A673 (cell line): ENCODE results near the gene MELTF. TPM values are rescaled to one million over a fixed set of nuclear protein-coding genes. Genes with fewer than 3 reads are reported as not detected.

Source experiments
- BruUV-seq: library from RNA; stranded (reverse); fragments of 400-500 nt; replicated peaks from 2 replicates; lab custom pipeline; 2021; lab: Mats Ljungman, UMichigan
- CTCF ChIA-PET: fragments of 300-600 bp; sonication (Branson Sonifier 250); formaldehyde crosslinking; loops from one replicate; lab custom pipeline; 2022; ENCODE audit warnings: antibody characterized with exemption; lab: Charles Lee
- POLR2A ChIA-PET: fragments of 300-600 bp; sonication (Branson Sonifier 250); formaldehyde crosslinking; loops from one replicate; lab custom pipeline; 2022; ENCODE audit warnings: antibody characterized with exemption; ENCODE audit not compliant: low non-redundant PET; lab: Charles Lee
- DNase-seq: peaks from one replicate; pipeline ENCODE4 v3.0.0-alpha.2; 2015; ENCODE audit warnings: low spot score
- H3K27ac ChIP-seq: fragments of 200-600 bp; sonication (generic); 2 replicates; pipeline ENCODE4 v1.5.1; 2016; ENCODE audit warnings: mixed run types, low read depth, mild to moderate bottlenecking, mixed read lengths, antibody characterized with exemption, low read length; ENCODE audit not compliant: poor library complexity, severe bottlenecking
- H3K27me3 ChIP-seq: fragments of 200-600 bp; sonication (generic); replicated peaks from 2 replicates; pipeline ENCODE4 v1.6.1; 2017; ENCODE audit warnings: mixed run types, low read depth, mild to moderate bottlenecking, mixed read lengths, antibody characterized with exemption, low read length; ENCODE audit not compliant: insufficient read depth, poor library complexity
- H3K36me3 ChIP-seq: fragments of 200-600 bp; sonication (generic); 2 replicates; pipeline ENCODE4 v1.6.1; 2016; ENCODE audit warnings: mixed run types, mild to moderate bottlenecking, mixed read lengths, antibody characterized with exemption, low read length; ENCODE audit not compliant: insufficient read depth, poor library complexity, severe bottlenecking
- H3K4me1 ChIP-seq: fragments of 200-600 bp; sonication (generic); 2 replicates; pipeline ENCODE4 v1.6.1; 2017; ENCODE audit warnings: mixed run types, mild to moderate bottlenecking, mixed read lengths, antibody characterized with exemption, low read length; ENCODE audit not compliant: insufficient read depth, poor library complexity, severe bottlenecking
- H3K4me3 ChIP-seq: fragments of 200-600 bp; sonication (generic); 2 replicates; pipeline ENCODE4 v1.5.1; 2016; ENCODE audit warnings: low read depth, mixed run types, mild to moderate bottlenecking, mixed read lengths, low read length; ENCODE audit not compliant: poor library complexity, severe bottlenecking
- H3K9me3 ChIP-seq: fragments of 200-600 bp; sonication (generic); 2 replicates; pipeline ENCODE4 v1.6.1; 2016; ENCODE audit warnings: mixed run types, low read depth, mild to moderate bottlenecking, mixed read lengths, antibody characterized with exemption, low read length; ENCODE audit not compliant: poor library complexity, severe bottlenecking
- EZH2 ChIP-seq: fragments of 200-600 bp; sonication (generic); IDR thresholded peaks from 2 replicates; pipeline ENCODE4 v1.6.1; 2017; ENCODE audit warnings: borderline replicate concordance, low read depth, mild to moderate bottlenecking, mixed read lengths, antibody characterized with exemption, low read length; ENCODE audit not compliant: poor library complexity, severe bottlenecking
- intact Hi-C: fragments of 100-400 bp; cut with micrococcal nuclease; formaldehyde crosslinking; loops from one replicate; pipeline ENCODE4 v1.10.0; 2022; ENCODE audit not compliant: unreplicated experiment
- total RNA-seq: library from RNA; stranded (reverse); gene quantifications from 2 replicates; pipeline ENCODE4 v1.2.3, GENCODE V29; 2021
- TF ChIP-seq, protein P1 (sequence below): fragments of 300-800, 200-600 bp; sonication (generic); conservative IDR thresholded peaks from 2 replicates; pipeline ENCODE4 v1.5.1; 2017; ENCODE audit warnings: low read depth, mild to moderate bottlenecking, antibody characterized with exemption, low read length, moderate library complexity, mixed read lengths

Gene MELTF
- total RNA-seq, 1 experiment from 2014 or later = 2.6 TPM

DNA sequence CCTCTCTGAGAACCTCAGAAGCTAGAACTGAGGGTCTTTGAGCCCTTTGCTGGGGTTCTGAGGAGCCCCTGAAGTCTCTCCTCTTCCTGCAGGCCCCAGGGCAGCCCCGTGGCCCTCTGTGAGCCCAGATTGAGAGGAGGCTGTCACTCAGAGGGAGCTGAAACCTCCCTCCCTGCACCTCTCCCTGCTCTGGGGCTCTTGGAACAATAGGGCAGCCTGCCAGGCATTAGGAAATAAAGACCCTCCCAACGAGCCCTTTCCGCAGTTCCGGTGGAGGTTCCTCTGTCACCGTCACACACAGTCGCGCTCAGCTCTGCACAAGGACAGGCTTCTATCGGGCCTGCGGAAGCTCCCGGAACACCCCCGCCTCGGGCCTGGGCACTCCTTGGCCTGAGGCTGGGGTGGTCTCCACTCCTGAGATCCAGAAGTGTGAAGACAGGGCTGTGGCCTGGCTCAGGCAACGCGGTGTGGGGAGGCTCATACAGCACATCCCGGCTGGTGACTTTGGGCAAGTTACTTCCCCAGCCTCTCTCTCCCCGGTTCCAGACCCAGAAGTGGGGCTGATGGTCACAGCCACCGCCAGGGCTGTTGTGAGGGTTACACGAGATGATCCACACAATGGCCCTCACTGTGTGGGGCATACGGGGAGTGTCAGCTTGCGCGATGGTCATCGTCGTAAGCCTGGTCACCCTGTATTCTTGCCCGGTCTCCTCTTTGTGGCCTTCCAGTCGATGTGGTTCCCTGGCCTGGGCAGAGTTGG is 17.7 kb downstream of the MELTF start:
- Histone ChIP-seq H3K4me1 (no peaks in the 10 kb centered on the region), H3K9me3 (no peaks in the 10 kb centered on the region), H3K36me3 (no peaks in the 10 kb centered on the region), H3K27me3 (no peaks in the 10 kb centered on the region), H3K27ac (no peak overlapping the region), H3K4me3 (no peak overlapping the region)
- no TSS peak for BruUV-seq
- ChIA-PET POLR2A (no interaction called here), CTCF (no interaction called here)
- intact Hi-C loops = no loop called here
- no peak for DNase-seq
- TF ChIP-seq, protein P1, sequence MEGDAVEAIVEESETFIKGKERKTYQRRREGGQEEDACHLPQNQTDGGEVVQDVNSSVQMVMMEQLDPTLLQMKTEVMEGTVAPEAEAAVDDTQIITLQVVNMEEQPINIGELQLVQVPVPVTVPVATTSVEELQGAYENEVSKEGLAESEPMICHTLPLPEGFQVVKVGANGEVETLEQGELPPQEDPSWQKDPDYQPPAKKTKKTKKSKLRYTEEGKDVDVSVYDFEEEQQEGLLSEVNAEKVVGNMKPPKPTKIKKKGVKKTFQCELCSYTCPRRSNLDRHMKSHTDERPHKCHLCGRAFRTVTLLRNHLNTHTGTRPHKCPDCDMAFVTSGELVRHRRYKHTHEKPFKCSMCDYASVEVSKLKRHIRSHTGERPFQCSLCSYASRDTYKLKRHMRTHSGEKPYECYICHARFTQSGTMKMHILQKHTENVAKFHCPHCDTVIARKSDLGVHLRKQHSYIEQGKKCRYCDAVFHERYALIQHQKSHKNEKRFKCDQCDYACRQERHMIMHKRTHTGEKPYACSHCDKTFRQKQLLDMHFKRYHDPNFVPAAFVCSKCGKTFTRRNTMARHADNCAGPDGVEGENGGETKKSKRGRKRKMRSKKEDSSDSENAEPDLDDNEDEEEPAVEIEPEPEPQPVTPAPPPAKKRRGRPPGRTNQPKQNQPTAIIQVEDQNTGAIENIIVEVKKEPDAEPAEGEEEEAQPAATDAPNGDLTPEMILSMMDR = no peak
- TF ChIP-seq EZH2 = no peak

DNA sequence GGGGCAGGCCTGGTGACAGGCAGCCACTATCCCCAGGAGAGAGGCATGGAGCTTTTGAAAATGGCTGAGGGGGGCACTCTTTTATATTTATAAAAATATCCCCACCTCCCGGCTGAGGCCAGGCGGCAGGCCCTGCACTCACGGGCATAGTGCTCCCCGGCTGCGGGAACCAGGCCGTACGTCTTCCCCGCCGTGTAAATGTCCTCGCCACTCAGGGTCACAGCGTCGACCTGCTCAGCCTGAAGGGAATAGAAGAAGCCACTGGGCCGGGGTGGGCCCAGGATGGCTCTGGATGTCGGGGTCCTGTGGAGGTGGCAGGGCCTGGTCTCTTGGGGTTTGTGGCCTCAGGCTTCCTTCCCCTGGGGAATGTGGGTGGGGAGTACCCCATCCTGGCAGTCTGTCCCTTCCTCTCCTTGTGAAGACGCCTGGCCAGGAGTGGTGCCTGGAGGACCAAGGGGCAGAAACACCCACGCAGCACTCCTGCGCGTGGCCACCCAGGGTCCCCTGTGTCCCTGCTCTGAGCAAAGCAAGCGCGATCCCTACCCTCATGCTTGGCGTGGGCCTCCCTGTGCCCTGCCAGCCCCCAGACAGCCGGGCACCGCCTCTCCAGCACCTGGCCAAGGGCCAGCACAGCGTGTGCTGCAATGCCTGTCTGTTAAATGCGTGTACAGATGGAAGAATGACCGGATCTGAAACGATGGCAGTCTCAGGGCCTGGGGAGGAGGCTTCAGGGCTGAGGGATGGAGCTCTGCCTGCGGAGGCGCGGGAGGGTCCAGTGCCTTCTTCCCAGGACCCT is 18.9 kb downstream of the MELTF start:
- CTCF ChIA-PET = interaction anchor here (0.9 kb wide), 1 partner anchor 18 kb away, joined by 3 read pairs; no protein-coding TSS in a partner anchor
- intact Hi-C loops = no loop called here
- BruUV-seq = no TSS peak
- no peak overlapping the region for H3K4me3 ChIP-seq
- no peaks in the 10 kb centered on the region for H3K9me3 ChIP-seq
- H3K27ac ChIP-seq = no peak overlapping the region
- POLR2A ChIA-PET = no interaction called here
- DNase-seq = no peak
- no peaks in the 10 kb centered on the region for H3K27me3 ChIP-seq
- no peaks in the 10 kb centered on the region for H3K36me3 ChIP-seq
- no peaks in the 10 kb centered on the region for H3K4me1 ChIP-seq
- TF ChIP-seq, protein P1 = no peak
- no peak for TF ChIP-seq EZH2

DNA sequence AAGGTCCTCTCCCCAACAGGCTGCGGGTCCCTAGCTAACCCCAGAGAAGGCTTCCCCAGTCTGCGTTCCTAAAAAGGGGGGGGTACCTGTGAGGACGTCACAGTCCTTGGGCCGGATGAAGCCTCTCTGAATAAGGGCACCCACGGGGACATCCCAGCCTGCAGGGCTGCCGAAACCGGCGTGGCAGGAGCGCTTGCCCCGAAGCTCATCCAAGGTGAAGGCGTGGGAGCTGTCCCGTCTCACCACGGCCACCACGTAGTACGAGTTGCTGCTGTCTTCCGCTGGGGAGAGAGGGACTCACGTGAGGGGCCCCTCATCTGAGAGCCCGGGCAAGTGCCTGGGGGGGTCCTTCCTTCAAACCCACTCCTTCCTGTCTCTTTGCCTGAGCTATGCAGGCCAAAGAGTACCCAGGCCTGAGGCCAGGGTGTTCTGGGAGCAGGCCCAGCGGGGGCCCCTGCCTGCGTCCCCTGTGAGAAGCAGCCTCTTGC is 20.0 kb downstream of the MELTF start:
- ChIA-PET POLR2A (no interaction called here), CTCF (interaction anchor here (0.9 kb wide), 1 partner anchor 19 kb away, joined by 3 read pairs; no protein-coding TSS in a partner anchor)
- Histone ChIP-seq H3K27ac (no peak overlapping the region), H3K9me3 (no peaks in the 10 kb centered on the region), H3K4me3 (no peak overlapping the region), H3K27me3 (no peaks in the 10 kb centered on the region), H3K36me3 (no peaks in the 10 kb centered on the region), H3K4me1 (no peaks in the 10 kb centered on the region)
- TF ChIP-seq EZH2 = no peak
- TF ChIP-seq, protein P1 = no peak
- no peak for DNase-seq
- intact Hi-C loops = loop anchor here (10.0 kb wide), 1 partner anchor 505 kb away; no protein-coding TSS in a partner anchor
- BruUV-seq = no TSS peak
